OCI-LY1 (cell line): ENCODE measurements around the gene CENPQ.
"Not testable (repeated sequence)": the region's sequence is repeated elsewhere in the genome, so short reads cannot be mapped to it uniquely, and the experiment has no call there.

ENCODE experiments used
- EZH2 ChIP-seq: fragments of 200-600 bp; sonication (generic), shearing (Covaris generic); IDR thresholded peaks from 2 replicates; pipeline ENCODE4 v1.8.0; 2017; ENCODE audit warnings: borderline replicate concordance, mixed run types, mild to moderate bottlenecking, antibody characterized with exemption, low read length, moderate library complexity, mixed read lengths
- TF ChIP-seq, protein P1 (sequence below): fragments of 200-600 bp; sonication (generic), shearing (Covaris generic); IDR thresholded peaks from 2 replicates; pipeline ENCODE4 v1.5.1; 2017; ENCODE audit warnings: mild to moderate bottlenecking, antibody characterized with exemption, low read length, moderate library complexity, mixed read lengths

DNA sequence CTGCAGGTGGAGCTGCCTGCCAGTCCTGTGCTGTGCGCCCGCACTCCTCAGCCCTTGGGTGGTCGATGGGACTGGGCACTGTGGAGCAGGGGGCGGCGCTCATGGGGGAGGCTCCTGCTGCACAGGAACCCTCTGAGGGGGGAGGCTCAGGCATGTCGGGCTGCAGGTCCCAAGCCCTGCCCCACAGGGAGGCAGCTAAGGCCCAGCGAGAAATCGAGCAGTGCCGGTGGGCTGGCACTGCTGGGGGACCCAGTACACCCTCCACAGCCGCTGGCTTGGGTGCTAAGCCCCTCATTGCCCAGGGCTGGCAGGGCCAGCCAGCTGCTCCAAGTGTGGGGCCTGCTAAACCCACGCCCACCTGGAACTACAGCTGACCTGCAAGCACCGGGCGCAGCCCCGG lies 20.2 kb downstream of the CENPQ start:
- TF ChIP-seq, protein P1, sequence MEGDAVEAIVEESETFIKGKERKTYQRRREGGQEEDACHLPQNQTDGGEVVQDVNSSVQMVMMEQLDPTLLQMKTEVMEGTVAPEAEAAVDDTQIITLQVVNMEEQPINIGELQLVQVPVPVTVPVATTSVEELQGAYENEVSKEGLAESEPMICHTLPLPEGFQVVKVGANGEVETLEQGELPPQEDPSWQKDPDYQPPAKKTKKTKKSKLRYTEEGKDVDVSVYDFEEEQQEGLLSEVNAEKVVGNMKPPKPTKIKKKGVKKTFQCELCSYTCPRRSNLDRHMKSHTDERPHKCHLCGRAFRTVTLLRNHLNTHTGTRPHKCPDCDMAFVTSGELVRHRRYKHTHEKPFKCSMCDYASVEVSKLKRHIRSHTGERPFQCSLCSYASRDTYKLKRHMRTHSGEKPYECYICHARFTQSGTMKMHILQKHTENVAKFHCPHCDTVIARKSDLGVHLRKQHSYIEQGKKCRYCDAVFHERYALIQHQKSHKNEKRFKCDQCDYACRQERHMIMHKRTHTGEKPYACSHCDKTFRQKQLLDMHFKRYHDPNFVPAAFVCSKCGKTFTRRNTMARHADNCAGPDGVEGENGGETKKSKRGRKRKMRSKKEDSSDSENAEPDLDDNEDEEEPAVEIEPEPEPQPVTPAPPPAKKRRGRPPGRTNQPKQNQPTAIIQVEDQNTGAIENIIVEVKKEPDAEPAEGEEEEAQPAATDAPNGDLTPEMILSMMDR = not testable (repeated sequence)
- not testable (repeated sequence) for TF ChIP-seq EZH2
